Hepatocyte (in vitro differentiated cells): Measurements from ENCODE around the gene XRCC5.

Source experiments
- EZH2 ChIP-seq: fragments of 200-600 bp; sonication (generic); IDR thresholded peaks from 2 replicates; pipeline ENCODE4 v1.6.1; 2016; ENCODE audit warnings: antibody characterized with exemption, mild to moderate bottlenecking, borderline replicate concordance
- EZH2phosphoT487 ChIP-seq: fragments of 200-600 bp; sonication (generic); IDR thresholded peaks from one replicate; pipeline ENCODE4 v1.6.1; 2018; ENCODE audit warnings: antibody characterized with exemption, mild to moderate bottlenecking, low read depth, moderate library complexity; ENCODE audit not compliant: unreplicated experiment, severe bottlenecking
- TF ChIP-seq, protein P1 (sequence below): fragments of 200-600 bp; sonication (generic); IDR thresholded peaks from 2 replicates; pipeline ENCODE4 v1.5.1; 2016; ENCODE audit warnings: antibody characterized with exemption, mild to moderate bottlenecking; ENCODE audit not compliant: poor library complexity

DNA sequence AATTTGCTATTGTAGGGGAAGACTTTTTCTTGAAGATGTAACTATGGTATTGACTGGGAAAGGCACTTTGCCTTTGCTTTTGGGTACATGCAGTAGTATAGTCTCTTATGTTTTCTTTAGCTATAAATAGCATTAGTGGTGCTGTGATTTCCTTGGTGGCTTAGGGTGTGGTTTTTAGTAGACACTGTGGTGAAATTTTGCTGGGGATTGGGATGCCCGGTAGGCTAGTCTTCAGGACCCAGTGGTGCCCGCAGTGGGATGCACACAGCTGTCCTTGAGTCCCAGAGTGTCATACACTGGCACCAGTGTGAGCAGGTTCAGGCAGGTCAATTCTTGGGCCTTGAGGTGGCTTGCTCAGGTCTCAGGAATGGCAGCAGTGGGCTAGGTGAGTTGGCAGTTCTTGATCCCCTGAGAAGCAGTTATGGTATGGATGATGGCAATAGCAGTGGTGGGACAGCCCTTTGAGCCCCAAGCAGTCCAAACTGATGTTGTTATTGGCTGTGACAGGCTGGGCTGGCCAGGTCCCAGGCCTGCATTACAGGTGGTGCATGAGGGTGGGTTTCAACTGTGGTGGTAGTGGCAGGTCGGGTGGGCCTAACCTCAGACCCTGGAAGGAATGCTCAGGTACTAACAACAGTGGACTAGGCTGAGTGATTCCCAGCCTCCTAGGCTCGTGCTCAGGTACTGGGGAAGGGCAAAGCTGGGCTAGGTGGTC lies 124.3 kb downstream of the XRCC5 start:
- TF ChIP-seq, protein P1, sequence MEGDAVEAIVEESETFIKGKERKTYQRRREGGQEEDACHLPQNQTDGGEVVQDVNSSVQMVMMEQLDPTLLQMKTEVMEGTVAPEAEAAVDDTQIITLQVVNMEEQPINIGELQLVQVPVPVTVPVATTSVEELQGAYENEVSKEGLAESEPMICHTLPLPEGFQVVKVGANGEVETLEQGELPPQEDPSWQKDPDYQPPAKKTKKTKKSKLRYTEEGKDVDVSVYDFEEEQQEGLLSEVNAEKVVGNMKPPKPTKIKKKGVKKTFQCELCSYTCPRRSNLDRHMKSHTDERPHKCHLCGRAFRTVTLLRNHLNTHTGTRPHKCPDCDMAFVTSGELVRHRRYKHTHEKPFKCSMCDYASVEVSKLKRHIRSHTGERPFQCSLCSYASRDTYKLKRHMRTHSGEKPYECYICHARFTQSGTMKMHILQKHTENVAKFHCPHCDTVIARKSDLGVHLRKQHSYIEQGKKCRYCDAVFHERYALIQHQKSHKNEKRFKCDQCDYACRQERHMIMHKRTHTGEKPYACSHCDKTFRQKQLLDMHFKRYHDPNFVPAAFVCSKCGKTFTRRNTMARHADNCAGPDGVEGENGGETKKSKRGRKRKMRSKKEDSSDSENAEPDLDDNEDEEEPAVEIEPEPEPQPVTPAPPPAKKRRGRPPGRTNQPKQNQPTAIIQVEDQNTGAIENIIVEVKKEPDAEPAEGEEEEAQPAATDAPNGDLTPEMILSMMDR: no peak
- TF ChIP-seq EZH2phosphoT487: no peak
- TF ChIP-seq EZH2: no peak
